ENCODE measurements around the gene NRP1.

- TF ChIP-seq POLR2A (IDR thresholded peaks at IDR 0.05) (no peak), CTCF (IDR thresholded peaks at IDR 0.05) (no peak)
Measured at GRCh38 chr10:33164060-33164709, 170.3 kb downstream of the NRP1 start.
